Measurements from ENCODE around the gene ABHD1.
"Not testable (repeated sequence)": the region's sequence is repeated elsewhere in the genome, so short reads cannot be mapped to it uniquely, and the experiment has no call there.

The ABHD1 gene

DNA sequence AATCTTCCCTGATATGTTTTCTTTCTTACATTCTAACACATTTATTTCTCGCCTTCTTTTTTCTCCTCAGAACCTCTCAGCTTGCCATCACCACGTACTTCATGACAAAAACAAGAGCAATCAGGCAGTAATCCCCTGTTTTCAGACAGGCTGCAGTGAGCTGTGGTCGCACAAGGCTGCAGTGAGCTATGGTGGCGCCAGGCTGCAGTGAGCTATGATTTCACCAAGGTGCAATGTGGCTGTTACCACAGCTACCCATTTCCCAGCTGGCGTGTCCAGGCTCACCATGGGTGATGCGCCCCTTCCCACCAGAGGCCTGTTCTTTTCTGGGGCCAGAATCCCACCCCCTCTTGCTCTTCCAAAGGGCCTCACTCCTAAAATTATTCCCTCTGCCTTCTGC is 51.0 kb downstream of the ABHD1 start:
- DNase-seq = no peak

DNA sequence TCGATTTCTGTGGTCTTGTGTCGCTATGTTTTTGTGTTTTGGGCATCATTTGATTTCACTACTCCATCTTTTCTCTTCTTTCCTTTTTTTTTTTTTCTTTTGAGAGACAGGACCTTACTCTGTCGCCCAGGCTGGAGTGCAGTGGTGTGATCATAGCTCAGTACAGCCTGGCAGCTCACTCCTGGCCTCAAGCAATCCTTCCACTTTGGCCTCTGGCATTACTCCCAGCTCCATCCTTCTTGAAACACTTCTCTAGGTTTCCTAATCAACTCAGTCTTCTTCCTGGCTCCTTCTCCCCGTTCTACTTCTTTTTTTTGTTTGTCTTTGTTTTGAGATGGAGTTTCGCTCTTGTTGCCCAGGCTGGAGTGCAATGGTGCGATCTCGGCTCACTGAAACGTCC is 51.7 kb downstream of the ABHD1 start:
- no peak for DNase-seq

DNA sequence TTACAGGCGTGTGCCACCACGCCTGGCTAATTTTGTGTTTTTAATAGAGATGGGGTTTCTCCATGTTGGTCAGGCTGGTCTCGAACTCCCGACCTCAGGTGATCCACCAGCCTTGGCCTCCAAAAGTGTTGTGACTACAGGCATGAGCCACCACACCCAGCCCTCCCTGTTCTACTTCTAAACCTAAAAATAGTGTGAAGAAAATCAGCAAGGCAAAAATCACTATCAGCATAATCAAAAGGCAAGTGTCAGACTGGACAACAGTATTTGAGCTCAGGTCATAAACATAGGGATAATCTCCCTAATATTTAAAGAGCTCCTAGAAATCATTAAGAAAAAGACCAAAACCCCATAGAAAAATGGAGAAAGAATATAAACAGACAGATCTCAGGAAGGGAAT is 52.2 kb downstream of the ABHD1 start:
- DNase-seq = not testable (repeated sequence)

DNA sequence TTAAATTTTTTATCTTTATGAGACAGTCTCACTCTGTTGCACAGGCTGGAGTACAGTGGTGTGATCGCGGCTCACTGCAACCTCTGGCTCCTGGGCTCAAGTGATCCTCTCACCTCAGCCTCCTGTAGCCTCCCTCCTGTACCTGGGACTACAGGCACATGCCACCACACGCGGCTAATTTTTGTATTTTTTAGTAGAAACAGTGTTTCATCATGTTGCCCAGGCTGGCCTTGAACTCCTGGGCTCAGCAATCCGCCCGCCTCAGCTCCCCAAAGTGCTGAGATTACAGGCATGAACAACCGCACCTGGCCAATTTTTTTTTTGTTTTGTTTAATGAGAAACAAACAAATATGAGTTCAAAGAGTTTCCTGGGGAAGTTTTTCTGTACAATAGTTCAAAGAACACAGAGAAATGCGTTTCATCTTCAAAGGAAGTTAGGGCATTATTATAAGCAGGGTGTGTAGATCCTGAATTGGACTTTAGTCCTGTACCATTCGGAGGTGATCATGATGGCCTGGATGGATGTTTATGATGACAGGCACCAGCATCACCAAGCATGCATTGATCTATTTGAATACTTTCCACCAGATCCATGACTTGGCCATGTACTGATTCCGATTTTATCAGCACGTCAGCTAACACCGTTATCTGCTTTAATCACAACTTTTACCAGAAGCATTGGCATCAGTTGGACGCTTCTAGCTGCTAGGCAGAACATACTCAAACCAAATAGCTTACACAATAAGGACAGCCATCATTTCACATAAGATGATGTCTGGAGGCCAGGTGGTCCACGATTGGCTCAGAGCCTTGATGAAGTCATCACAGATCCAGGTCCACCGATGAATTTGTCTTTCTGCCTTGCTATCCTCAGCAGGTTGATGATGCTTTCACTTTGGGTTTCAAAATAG is 54.1 kb downstream of the ABHD1 start:
- no peak for DNase-seq

DNA sequence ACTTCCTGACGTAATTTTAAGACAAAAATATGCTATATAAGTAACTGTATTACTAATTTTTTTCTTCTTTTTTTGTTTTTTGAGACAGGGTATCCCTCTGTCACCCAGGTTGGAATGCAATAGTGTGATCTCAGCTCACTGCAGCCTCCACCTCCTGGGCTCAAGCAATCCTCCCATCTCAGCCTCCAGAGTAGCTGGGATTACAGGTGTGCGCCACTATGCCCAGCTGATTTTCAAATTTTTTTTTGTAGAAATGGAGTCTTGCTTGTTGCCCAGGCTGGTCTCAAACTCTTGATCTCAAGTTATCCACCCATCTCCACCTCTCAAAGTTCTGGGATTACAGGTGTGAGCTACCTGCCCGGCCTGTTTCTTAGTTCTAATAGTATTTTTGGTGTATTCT is 54.9 kb downstream of the ABHD1 start:
- DNase-seq = no peak

DNA sequence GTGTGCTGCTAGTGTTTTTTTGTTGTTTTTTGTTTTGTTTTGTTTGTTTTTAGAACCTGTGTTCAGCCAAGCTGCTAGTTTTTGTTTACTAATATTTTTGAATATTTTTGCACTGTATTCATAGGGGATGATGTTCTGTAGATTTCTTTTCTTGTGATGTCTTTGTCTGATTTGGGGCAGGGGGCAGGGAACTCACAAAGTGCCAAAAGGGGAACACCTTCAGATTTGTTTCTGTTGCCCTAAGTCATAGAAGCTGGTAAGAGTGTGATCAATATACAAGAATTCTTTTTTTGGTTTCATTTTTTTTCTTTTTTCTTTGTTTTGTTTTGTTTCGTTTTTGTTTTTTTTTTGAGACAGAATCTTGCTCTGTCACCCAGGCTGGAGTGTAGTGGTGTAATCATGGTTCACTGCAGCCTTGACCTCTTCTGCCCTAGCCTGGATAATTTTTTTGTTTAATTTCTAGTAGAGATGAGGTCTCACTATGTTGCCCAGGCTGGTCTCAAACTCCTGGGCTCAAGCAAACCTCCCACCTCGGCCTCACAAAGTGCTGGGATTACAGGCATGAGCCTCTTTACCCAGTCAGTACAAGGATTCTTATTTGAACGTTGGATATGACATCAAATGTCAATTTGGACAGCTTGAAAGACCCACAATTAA is 55.9 kb downstream of the ABHD1 start:
- no peak for DNase-seq
